Amniotic stem cell (primary cell): ENCODE results near the gene OR1Q1.
"Not testable (repeated sequence)": the region's sequence is repeated elsewhere in the genome, so short reads cannot be mapped to it uniquely, and the experiment has no call there.

ENCODE experiments used
- DNase-seq: peaks from one replicate; lab custom pipeline; 2025; lab: John Stamatoyannopoulos, UW

OR1Q1 gene, protein sequence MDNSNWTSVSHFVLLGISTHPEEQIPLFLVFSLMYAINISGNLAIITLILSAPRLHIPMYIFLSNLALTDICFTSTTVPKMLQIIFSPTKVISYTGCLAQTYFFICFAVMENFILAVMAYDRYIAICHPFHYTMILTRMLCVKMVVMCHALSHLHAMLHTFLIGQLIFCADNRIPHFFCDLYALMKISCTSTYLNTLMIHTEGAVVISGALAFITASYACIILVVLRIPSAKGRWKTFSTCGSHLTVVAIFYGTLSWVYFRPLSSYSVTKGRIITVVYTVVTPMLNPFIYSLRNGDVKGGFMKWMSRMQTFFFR

DNA sequence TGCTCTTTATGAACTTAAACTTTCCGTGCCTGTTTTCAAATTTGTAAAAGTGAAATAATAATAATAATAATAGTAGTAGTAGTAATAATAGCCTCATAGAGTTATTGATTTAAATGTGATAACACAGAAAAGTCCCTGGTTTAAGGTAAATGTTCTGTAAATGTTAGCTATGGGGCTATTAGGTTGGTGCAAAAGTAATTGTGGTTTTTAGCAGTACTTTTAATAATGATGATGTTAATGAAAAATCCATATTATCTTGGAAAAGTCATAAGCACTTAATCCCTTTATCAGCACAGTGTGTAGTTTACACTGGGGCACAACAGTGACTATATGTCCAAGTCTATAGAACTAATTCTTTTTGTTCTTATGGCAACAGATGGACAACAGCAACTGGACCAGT lies at the start of gene OR1Q1:
TSS of gene OR1Q1 (plus strand) at position 377 of the 400 bp plus-strand sequence. CDS start at position 377, 0 bp downstream.
- no peak for DNase-seq

DNA sequence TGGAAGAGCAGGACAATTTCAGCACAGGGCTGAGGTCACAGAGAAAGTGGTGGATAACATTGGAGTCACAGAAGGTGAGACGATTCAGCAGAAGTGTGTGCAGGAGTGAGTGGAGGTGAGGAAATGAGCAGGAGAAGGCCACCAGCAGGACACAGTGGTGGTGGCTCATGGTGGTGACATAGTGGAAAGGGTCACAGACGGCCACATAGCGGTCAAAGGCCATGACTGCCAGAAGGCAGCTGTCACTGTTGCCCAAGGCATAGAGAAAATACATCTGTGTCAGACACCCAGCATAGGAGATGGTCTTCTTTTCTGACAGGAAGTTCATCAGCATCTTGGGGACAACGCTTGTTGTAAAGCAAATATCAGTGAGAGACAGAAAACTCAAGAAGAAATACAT lies 46.6 kb upstream of the OR1Q1 start:
- DNase-seq, result no peak

DNA sequence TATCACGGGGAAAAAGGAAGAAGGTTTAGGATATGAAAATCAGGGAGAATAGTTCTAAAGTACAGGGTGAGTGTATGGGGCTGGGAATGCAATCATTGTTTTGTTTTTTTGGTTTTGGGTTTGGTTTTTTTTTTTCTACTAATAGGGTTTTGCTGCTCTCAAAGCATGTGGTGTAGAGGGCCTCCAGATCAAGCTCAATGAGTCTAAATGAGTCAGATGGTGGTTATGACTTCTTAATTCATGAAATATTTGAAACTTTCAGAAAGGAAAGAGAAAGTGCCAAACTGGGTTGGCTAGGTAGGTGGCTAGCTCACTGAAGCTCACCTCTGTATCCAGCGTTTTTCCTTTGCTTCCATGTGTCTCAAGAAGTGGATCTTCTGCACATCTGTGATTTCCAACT lies 42.1 kb upstream of the OR1Q1 start:
- no peak for DNase-seq

DNA sequence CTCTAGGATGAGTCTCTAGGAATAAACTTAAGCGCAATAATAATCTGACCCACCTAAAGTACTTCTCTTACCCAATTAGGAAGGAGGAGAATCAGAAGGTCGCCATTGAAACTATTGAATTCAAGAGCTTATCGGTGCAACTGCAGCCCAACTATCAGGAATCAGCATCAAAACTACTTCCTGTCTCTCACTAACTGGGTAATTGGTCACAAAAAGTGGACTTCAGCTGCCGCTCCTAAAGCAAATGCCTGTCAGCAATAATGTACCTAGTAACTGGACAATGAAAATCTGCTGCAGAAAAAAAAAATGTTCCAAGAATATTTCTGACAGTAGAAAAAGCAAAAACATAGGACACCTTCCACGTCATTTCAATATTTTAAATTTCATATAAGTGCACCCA lies 34.7 kb upstream of the OR1Q1 start:
- DNase-seq, result no peak

DNA sequence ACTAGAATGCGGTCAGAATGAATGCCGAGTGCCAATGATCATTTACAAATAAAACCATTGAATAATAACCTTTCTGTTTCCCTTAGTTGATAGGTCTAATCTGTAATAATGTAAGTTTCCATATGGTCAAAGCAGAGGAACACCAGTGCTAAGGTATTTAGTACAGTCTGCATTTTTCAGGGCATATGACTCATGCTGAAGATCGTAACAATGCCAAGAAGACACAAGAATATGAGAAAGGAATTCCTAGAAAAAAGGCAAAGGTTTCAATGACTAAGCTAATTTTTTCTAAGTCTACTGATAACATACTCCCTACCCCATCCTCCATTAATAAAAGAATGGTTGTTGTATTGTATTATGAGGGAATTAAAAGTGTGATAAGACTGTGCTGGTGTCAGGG lies 34.2 kb upstream of the OR1Q1 start:
- no peak for DNase-seq

DNA sequence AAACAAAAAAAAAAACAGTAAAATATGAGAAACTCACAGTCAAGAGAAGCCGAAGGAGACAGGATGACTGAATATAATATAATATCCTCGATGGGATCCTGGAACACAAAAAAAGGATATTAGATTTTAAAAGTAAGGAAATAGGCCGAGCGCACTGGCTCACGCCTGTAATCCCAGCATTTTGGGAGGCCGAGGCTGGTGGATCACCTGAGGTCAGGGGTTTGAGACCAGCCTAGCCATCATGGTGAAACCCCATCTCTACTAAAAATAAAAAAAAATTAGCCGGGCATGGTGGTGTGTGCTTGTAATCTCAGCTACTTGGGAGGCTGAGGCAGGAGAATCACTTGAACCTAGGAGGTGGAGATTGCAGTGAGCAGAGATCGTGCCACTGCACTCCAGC lies 31.3 kb upstream of the OR1Q1 start, which contains the start of gene OR1L8:
TSS of gene OR1L8 (minus strand) at position 101 of the 400 bp plus-strand sequence. CDS start 14,907 bp downstream, outside the sequence.
- DNase-seq, result not testable (repeated sequence)

DNA sequence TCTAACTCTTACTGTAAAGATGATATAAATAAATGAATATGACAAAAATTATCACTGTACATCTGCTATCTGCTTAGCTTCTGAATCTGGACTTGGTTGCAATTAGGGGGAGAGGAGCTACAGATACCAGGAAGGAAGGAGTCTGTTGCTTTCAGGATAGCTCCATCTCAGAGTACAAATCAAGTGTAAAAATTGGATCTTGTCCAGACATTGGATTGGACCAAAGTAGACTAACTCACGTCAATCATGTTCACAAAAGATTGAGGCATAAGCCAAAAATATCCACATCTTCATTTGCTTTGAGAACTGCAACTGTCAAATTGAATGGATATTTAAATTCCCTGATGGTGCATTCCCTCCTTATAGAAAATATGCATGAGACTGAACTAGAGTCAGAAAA lies 8.8 kb upstream of the OR1Q1 start:
- DNase-seq, result no peak

DNA sequence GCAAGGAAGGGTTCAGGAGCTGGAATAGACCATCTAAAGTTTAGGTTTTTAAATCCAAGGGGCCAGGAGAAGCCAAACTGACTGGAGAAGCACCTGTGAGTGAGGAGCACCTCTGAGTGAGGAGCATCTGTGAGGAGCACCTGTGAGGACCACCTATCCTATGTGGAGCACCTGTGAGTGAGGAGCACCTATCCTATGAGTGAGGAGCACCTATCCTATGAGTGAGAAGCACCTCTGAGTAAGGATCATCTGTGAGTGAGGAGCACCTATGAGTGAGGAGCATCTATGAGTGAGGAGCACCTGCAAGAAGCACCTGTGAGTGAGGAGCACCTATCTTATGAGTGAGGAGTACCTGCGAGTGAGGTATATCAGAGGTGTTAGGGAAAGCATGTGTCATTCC lies 8.0 kb upstream of the OR1Q1 start:
- no peak for DNase-seq

DNA sequence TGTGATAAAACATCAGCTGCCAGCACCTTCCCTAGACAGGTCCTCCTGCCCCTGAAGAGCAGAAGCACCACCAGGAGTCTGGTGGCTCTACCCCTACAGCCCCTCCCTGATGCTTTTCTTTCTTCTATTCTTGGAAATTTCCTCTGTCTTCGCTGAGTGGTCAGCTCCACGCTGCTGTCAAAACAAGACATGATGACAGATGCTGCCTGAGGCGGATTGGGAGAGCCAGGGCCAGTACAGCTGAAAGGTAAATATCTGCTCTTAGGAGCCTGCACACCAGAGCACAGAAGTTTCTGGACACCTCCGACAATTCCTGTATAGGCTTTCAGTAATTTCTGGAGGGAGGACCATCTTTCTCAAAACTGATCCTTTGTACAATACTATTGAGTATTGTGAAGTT lies 4.7 kb upstream of the OR1Q1 start:
- DNase-seq, result no peak

DNA sequence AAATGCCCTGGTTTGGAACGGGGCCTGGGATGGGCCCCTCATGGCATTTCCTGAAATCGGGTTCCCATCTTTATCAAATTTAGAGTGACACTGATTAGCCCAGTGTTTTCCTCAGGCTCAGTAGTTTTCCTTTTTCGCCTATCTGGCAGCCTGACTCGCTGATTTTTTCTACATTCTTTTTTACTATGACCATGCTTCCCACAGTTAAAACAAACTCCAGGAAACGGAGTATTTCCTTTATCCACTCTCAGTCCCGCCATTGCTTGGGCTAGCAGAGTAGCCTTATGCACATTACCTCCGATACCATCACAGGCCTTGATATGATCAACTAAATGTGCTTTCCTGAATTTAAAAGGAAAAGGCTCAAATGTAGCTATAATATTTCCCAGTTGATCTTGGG lies 5.5 kb downstream of the OR1Q1 start:
- DNase-seq, result no peak

DNA sequence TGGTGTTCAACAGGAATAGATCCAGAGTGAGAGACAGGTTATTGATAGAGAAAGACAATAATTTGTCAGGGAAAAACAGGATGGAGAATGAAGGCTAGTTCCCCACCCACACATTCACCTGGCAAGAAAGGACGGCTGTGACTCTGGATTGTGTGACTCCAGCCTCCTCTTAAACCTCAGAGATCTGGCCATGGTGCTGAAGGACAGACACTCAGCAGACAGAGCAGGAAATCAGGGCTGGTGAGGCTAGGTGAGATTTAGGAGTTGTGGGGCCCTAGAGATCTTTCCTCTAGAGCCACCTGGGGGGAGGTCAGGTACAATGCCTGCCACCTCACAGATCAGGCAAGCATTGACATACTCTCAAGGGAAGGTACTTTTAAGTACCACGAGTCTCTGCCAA lies 27.7 kb downstream of the OR1Q1 start:
- DNase-seq, result no peak

DNA sequence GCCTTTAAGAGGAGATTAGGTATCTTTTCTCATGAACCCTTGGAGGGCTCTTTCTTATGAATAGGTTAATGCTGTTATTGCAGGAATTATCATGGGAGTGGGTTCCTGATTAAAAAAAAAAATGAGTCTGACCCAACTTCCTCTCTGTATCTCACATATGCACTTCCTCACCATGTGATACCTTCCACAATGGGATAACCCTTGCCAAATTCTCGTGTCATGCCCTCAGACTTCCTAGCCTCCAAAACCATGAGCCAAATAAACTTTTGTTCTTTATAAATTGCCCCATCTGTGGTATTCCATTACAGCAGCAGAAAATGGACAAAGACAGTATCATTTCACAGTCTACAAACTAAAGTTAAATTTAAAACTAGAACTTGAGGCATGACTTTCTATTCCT lies 41.8 kb downstream of the OR1Q1 start:
- DNase-seq, result no peak

DNA sequence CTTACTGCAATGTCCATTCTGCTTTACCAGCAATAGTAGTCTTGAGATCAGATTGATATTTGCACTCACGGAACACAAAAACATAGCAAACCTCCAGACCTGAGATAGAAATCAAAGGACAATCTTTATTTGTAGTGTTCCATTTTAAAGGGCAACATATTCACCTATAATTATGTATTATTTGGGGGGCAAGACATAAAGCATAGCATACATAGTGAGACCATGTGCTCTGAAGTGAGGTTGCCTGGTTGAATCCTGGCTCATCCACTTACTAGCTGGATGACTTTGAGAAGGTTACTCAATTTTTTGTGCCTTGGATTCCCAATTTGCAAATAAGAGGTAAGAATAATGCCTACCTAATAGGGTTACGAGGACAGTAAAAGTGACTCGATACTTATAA lies 43.0 kb downstream of the OR1Q1 start, which contains the start of gene OR1B1:
TSS of gene OR1B1 (minus strand) at position 101 of the 400 bp plus-strand sequence.
- DNase-seq, result no peak

DNA sequence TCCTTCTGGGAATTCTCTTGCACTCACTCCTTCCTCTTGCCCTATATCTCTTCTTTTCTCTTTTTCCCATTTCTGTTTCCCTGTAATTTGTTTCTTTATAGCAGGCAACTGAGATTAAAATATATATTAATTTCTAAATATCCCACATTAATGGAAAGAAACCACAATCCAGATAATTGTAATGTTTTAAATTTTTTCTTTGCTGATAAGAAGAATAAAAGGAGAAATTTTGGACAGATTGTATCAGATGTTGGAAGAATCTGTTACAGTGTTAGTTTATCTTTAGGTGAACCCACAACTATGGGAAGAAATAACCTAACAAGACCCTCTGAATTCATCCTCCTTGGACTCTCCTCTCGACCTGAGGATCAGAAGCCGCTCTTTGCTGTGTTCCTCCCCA lies 46.9 kb downstream of the OR1Q1 start, which contains the start of gene OR1L1:
TSS of gene OR1L1 (plus strand) at position 301 of the 400 bp plus-strand sequence. CDS start at position 301, 0 bp downstream.
- no peak for DNase-seq
